Measurements from ENCODE around the gene NFATC2IP.
"Not testable (repeated sequence)": the region's sequence is repeated elsewhere in the genome, so short reads cannot be mapped to it uniquely, and the experiment has no call there.

The NFATC2IP gene

DNA sequence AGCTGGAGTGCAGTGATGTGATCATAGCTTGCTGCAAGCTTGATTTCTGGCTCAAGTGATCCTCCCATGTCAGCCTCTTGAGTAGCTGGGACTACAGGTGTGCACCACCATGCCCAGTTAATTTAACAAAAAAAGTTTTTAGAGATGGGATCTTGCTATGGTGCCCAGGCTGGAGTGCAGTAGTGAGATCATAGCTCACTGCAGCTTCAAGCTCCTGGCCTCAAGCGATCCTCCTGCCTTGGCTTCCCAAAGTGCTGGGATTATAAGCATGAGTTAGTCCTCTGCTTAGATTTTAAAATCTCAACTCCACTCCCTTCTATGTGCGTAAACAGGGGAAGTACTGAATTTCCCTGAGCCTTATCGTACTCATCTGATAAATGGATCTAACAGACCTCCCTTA, 32.0 kb upstream of the NFATC2IP start:
- DNase-seq: no peak
- no peak overlapping the region for H3K27ac Mint-ChIP-seq

DNA sequence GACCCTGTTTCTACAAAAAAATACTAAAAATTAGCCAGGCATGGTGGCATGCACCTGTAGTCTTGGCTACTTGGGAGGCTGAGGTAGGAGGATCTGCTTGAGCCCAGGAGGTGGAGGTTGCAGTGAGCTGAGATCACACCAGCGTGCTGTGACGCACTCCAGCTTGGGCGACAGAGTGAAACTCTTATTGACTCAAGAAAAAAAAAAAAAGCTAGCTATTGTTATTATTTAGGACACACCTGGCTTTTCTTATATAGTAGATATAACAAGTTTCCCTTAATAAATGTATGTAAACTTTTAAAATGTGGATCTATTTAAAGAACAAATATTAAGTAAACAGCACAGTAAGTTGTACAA, 27.5 kb upstream of the NFATC2IP start:
- Mint-ChIP-seq H3K36me3 (ENCODE audit: low read depth) (peaks cover 42% of the 10 kb centered on the region), H3K4me1 (ENCODE audit: low read depth) (peaks cover 16% of the 10 kb centered on the region), H3K27ac (peak overlapping the region; percentile 62), H3K27me3 (no peaks in the 10 kb centered on the region), H3K4me3 (peak overlapping the region; percentile 9), H3K9me3 (no peaks in the 10 kb centered on the region)
- no peak for DNase-seq

More for the DNA sequence above, 32.0 kb upstream of the NFATC2IP start:
- Mint-ChIP-seq H3K9me3 (no peaks in the 10 kb centered on the region), H3K36me3 (ENCODE audit: low read depth) (peaks cover 68% of the 10 kb centered on the region), H3K27me3 (no peaks in the 10 kb centered on the region), H3K4me1 (ENCODE audit: low read depth) (peaks cover 3% of the 10 kb centered on the region), H3K4me3 (no peak overlapping the region)

- H3K27ac Mint-ChIP-seq: peak overlapping the region; percentile 97
- H3K9me3 Mint-ChIP-seq: no peaks in the 10 kb centered on the region
- no peak for DNase-seq
- no peaks in the 10 kb centered on the region for H3K27me3 Mint-ChIP-seq
- H3K4me3 Mint-ChIP-seq: peak overlapping the region; percentile 90
- H3K36me3 Mint-ChIP-seq (ENCODE audit: low read depth): peaks cover 39% of the 10 kb centered on the region
- H3K4me1 Mint-ChIP-seq (ENCODE audit: low read depth): peaks cover 16% of the 10 kb centered on the region
Observed at GRCh38 chr16:28923652-28924398, 26.9 kb upstream of the NFATC2IP start.

DNA sequence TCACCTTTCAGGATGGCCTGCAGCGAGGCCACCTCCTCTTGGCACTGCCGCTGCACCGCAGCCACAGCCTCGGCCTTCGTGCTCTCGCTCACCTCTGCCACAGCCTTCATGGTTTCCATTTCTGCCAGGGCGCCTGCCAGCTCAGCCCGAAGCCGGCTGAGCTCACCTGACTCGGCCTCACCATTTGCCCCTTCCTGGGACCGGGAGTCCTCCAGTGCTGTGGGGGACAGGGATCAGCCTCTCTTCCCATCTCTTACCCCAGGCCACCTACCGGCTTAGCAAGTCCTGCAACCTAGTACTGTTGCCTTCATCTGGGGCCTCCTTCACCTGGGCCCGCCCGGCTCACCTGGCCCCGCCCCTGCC, 26.4 kb upstream of the NFATC2IP start:
- peaks cover 16% of the 10 kb centered on the region for H3K4me1 Mint-ChIP-seq (ENCODE audit: low read depth)
- H3K36me3 Mint-ChIP-seq (ENCODE audit: low read depth): peaks cover 33% of the 10 kb centered on the region
- H3K27me3 Mint-ChIP-seq: no peaks in the 10 kb centered on the region
- peak overlapping the region; percentile 97 for H3K27ac Mint-ChIP-seq
- DNase-seq: no peak
- peak overlapping the region; percentile 90 for H3K4me3 Mint-ChIP-seq
- H3K9me3 Mint-ChIP-seq: no peaks in the 10 kb centered on the region

- H3K9me3 Mint-ChIP-seq: no peaks in the 10 kb centered on the region
- peak; percentile 100 for DNase-seq
- H3K27me3 Mint-ChIP-seq: no peaks in the 10 kb centered on the region
- H3K4me1 Mint-ChIP-seq (ENCODE audit: low read depth): peaks cover 16% of the 10 kb centered on the region
- peak within 1 kb of the TSS; percentile 90 for H3K4me3 Mint-ChIP-seq
- peak within 1 kb of the TSS; percentile 97 for H3K27ac Mint-ChIP-seq
- peaks cover 29% of the 10 kb centered on the region for H3K36me3 Mint-ChIP-seq (ENCODE audit: low read depth)
Observed at GRCh38 chr16:28924762-28925385, 25.9 kb upstream of the NFATC2IP start, which contains the start of gene RABEP2. TSS of gene RABEP2 (minus strand) at chr16:28925238. CDS start at chr16:28925163, 75 bp downstream.

DNA sequence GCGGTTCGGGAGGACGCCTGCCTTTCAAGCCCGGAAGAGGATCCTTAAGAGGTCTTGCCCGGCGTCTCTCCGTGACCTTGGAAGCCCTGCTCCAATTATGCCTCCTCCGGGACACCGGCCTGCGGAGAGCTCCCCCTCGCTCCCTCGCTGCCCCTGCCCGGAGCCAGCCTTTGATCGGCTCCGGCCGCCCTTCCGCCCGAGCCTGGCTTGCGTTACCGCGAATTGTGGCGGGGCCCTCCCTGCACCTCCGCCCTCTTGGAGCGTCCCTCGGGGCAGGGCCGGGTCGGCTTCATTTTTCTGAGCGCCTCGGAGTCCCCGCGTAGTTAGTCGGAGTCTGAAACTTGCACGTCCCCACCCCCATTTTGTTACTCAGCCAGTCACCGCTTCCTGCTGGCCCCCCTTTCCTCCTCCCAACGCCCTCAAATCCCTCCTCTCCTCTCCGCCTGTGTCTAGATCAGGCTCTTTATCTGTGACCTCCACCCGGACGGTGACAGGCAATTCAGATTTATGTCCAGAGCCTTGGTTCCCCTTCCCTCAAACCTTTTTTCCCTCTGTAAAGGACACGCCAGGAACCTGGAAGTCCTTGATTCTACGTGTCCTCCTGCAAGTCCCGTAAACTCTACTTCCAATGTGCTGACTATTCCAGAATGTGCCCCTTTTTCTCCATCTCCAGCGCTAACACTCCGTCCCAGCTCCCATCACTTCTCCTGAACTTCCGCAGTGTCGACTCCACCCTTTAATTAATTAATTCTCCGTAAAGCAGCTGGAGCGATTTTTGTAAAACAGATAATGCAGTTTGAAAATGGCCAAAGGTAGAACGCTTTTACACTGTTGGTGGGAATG, 25.1 kb upstream of the NFATC2IP start:
- no peaks in the 10 kb centered on the region for H3K27me3 Mint-ChIP-seq
- no peaks in the 10 kb centered on the region for H3K9me3 Mint-ChIP-seq
- peaks cover 18% of the 10 kb centered on the region for H3K4me1 Mint-ChIP-seq (ENCODE audit: low read depth)
- H3K4me3 Mint-ChIP-seq: peak overlapping the region; percentile 90
- DNase-seq: peak; percentile 88
- H3K36me3 Mint-ChIP-seq (ENCODE audit: low read depth): peaks cover 27% of the 10 kb centered on the region
- peak overlapping the region; percentile 97 for H3K27ac Mint-ChIP-seq

- peak overlapping the region; percentile 97 for H3K27ac Mint-ChIP-seq
- H3K4me1 Mint-ChIP-seq (ENCODE audit: low read depth): peaks cover 23% of the 10 kb centered on the region
- H3K27me3 Mint-ChIP-seq, DNase-seq, H3K9me3 Mint-ChIP-seq: not testable (repeated sequence)
- H3K4me3 Mint-ChIP-seq: peak overlapping the region; percentile 90
- H3K36me3 Mint-ChIP-seq (ENCODE audit: low read depth): peaks cover 24% of the 10 kb centered on the region
Observed at GRCh38 chr16:28926284-28926683, 24.5 kb upstream of the NFATC2IP start.

DNA sequence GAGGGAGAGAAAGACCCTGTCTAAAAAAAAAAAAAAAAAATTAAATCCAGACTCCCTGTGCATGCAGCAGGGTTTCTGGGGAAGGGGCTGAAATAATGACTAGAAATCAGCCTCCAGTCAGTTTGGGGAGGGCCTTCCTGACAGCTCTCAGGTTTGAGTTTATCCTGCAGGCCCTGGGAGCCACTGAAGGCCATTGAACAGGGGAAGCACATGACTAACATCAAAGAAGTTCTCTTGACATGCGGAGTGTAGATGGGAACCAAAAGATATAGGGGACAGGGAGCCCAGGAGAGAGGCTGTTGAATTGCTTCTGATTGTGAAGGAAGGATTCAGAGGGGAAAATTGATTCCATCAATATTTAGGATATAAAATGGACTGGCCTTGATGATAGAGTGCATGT, 22.9 kb upstream of the NFATC2IP start:
- H3K4me3 Mint-ChIP-seq: no peak overlapping the region

GRCh38 chr16:28930203-28930602, 20.5 kb upstream of the NFATC2IP start:
- Mint-ChIP-seq H3K9me3 (no peaks in the 10 kb centered on the region), H3K27me3 (no peaks in the 10 kb centered on the region), H3K36me3 (ENCODE audit: low read depth) (peaks cover 6% of the 10 kb centered on the region), H3K4me1 (ENCODE audit: low read depth) (peaks cover 14% of the 10 kb centered on the region), H3K4me3 (no peak overlapping the region), H3K27ac (no peak overlapping the region)
- no peak for DNase-seq

More for the DNA sequence above, 22.9 kb upstream of the NFATC2IP start:
- H3K27me3 Mint-ChIP-seq: no peaks in the 10 kb centered on the region
- H3K9me3 Mint-ChIP-seq: no peaks in the 10 kb centered on the region
- peaks cover 23% of the 10 kb centered on the region for H3K4me1 Mint-ChIP-seq (ENCODE audit: low read depth)
- DNase-seq: no peak
- H3K27ac Mint-ChIP-seq: no peak overlapping the region
- H3K36me3 Mint-ChIP-seq (ENCODE audit: low read depth): peaks cover 16% of the 10 kb centered on the region

DNA sequence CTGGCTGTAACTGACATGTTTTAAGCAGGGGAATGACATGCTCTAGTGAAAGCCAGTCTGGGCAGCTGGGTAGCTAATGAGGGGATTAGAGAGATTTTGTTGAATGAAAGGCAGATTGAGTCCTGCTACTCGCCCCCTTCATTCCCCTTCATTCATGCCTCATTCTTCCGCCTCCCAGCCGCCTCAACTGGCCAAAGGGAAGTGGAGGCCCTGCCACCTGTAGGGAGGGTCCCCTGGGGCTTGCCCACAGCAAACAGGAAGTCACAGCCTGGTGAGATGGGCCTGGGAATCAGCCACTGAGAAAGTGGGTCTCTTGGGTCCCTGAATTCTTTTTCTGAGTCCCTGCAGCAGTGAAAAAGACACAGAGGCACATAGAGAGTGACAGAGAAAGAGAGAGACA, 20.1 kb upstream of the NFATC2IP start:
- H3K4me3 Mint-ChIP-seq: no peak overlapping the region
- H3K9me3 Mint-ChIP-seq: no peaks in the 10 kb centered on the region
- H3K27ac Mint-ChIP-seq: peak overlapping the region; percentile 57
- H3K36me3 Mint-ChIP-seq (ENCODE audit: low read depth): peaks cover 4% of the 10 kb centered on the region
- no peaks in the 10 kb centered on the region for H3K27me3 Mint-ChIP-seq
- no peak for DNase-seq
- H3K4me1 Mint-ChIP-seq (ENCODE audit: low read depth): peaks cover 16% of the 10 kb centered on the region

- H3K9me3 Mint-ChIP-seq: no peaks in the 10 kb centered on the region
- H3K36me3 Mint-ChIP-seq (ENCODE audit: low read depth): no peaks in the 10 kb centered on the region
- peaks cover 19% of the 10 kb centered on the region for H3K4me1 Mint-ChIP-seq (ENCODE audit: low read depth)
- peak within 1 kb of the TSS; percentile 57 for H3K27ac Mint-ChIP-seq
- H3K4me3 Mint-ChIP-seq: no peak within 1 kb of the TSS
- no peak for DNase-seq
- no peaks in the 10 kb centered on the region for H3K27me3 Mint-ChIP-seq
Observed at GRCh38 chr16:28931801-28932225, 18.9 kb upstream of the NFATC2IP start, which contains the start of gene CD19. TSS of gene CD19 (plus strand) at chr16:28931971. CDS start at chr16:28932001, 30 bp downstream.

- no peaks in the 10 kb centered on the region for H3K27me3 Mint-ChIP-seq
- H3K9me3 Mint-ChIP-seq: no peaks in the 10 kb centered on the region
- no peaks in the 10 kb centered on the region for H3K36me3 Mint-ChIP-seq (ENCODE audit: low read depth)
- H3K27ac Mint-ChIP-seq: no peak overlapping the region
- H3K4me1 Mint-ChIP-seq (ENCODE audit: low read depth): peaks cover 20% of the 10 kb centered on the region
- DNase-seq: no peak
- H3K4me3 Mint-ChIP-seq: no peak overlapping the region
Observed at GRCh38 chr16:28932339-28933141, 18.2 kb upstream of the NFATC2IP start.

- DNase-seq: no peak
- Mint-ChIP-seq H3K4me3 (no peak overlapping the region), H3K9me3 (no peaks in the 10 kb centered on the region), H3K4me1 (ENCODE audit: low read depth) (peaks cover 20% of the 10 kb centered on the region), H3K36me3 (ENCODE audit: low read depth) (no peaks in the 10 kb centered on the region), H3K27ac (no peak overlapping the region), H3K27me3 (no peaks in the 10 kb centered on the region)
Observed at GRCh38 chr16:28933171-28933570, 17.6 kb upstream of the NFATC2IP start.

DNA sequence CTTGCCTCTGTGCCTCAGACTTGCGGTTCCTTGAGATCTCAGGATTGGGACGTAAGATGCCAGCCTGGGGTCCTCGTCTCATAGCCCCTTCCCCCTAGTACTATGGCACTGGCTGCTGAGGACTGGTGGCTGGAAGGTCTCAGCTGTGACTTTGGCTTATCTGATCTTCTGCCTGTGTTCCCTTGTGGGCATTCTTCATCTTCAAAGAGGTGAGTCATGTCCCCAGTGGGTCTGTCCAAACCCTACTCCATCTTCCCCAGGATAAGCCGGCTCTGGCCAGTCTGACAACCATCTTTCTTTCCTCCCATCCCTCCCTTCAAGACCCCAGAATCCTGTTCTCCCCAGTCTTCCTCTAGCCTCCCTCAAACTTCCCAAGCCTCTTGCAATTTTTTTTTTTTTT, 15.4 kb upstream of the NFATC2IP start:
- Mint-ChIP-seq H3K4me1 (ENCODE audit: low read depth) (peaks cover 20% of the 10 kb centered on the region), H3K36me3 (ENCODE audit: low read depth) (no peaks in the 10 kb centered on the region), H3K27ac (no peak overlapping the region), H3K9me3 (no peaks in the 10 kb centered on the region), H3K4me3 (peak overlapping the region; percentile 32), H3K27me3 (no peaks in the 10 kb centered on the region)
- DNase-seq: no peak

Measured in activated T-cell treated with anti-CD3 and anti-CD28 coated beads, Interleukin-2, amount 50 U/mL, for 24 hours (primary cell).